ENCODE measurements around the gene IFT122. TPM values are rescaled to one million over a fixed set of nuclear protein-coding genes. Genes with fewer than 3 reads are reported as not detected.

IFT122 gene
- total and polyA plus RNA-seq, 2 of the 4 experiments (the other 2 are of a cell fraction) = 16.8 to 28.0 TPM

- H4K5ac ChIP-seq (ENCODE audit: low read depth, low read length) = peak within 1 kb of the TSS; percentile 51
- intact Hi-C loops (cut with micrococcal nuclease) = no loop called here
- DNase-seq = peak; percentile 88
- H3K4me2 ChIP-seq (ENCODE audit: low read depth, low read length) = peak within 1 kb of the TSS; percentile 88
- peak; percentile 99 for ATAC-seq (ENCODE audit: low read depth)
- peak within 1 kb of the TSS; percentile 46; the same call in 1 of the 2 replicates for H4K91ac ChIP-seq (ENCODE audit: insufficient read depth, low read depth, low read length)
- peak within 1 kb of the TSS; percentile 76 for H2AK9ac ChIP-seq (replicated peaks; ENCODE audit: low read depth, low read length, poor library complexity)
- H3K9me3 ChIP-seq (ENCODE audit: control insufficient read depth, insufficient read depth, low read length) = no peaks in the 10 kb centered on the region
- CTCF ChIA-PET = interaction anchor here (1.5 kb wide), 1 partner anchor 46 kb away, joined by 3 read pairs; no protein-coding TSS in a partner anchor
- H3K18ac ChIP-seq (ENCODE audit: low read depth, low read length) = no peak within 1 kb of the TSS
- peak within 1 kb of the TSS; percentile 93 for H2AFZ ChIP-seq (replicated peaks; ENCODE audit: low read length, poor library complexity)
- peak within 1 kb of the TSS; percentile 76 to 93 for H4K8ac ChIP-seq (ENCODE audit: low read depth in 2 of 2, low read length in 2 of 2)
- no peak within 1 kb of the TSS for H2BK5ac ChIP-seq (ENCODE audit: low read depth, low read length, poor library complexity, severe bottlenecking)
- peak within 1 kb of the TSS; percentile 79 for H3K14ac ChIP-seq (replicated peaks; ENCODE audit: low read depth, low read length)
- H2AK5ac ChIP-seq (ENCODE audit: low read depth, low read length) = peak within 1 kb of the TSS; percentile 76; the same call in 1 of the 2 replicates
- no peak within 1 kb of the TSS; the same call in 1 of the 2 replicates for H2BK20ac ChIP-seq (ENCODE audit: low read depth, low read length)
- POLR2A ChIA-PET (ENCODE audit: unreplicated experiment) = interaction anchor here (0.6 to 1.3 kb wide), 2 partner anchors 12 to 51 kb away, joined by 4 to 8 read pairs; partner anchors contain the start of genes IFT122 and MBD4
- H3K9ac ChIP-seq (ENCODE audit: low read depth, low read length) = peak within 1 kb of the TSS; percentile 15; the same call in 1 of the 2 replicates
- H2BK120ac ChIP-seq (ENCODE audit: low read depth, low read length) = peak within 1 kb of the TSS; percentile 10
- peaks cover 4% of the 10 kb centered on the region for H3K4me1 ChIP-seq (ENCODE audit: control insufficient read depth, insufficient read depth, low read length)
- peak within 1 kb of the TSS; percentile 49; the same call in 1 of the 2 replicates for H3K56ac ChIP-seq (ENCODE audit: extremely low read depth, insufficient read depth, low read length)
- peaks cover 17% of the 10 kb centered on the region for H3K36me3 ChIP-seq (ENCODE audit: control insufficient read depth, insufficient read depth, low read length)
- TF ChIP-seq RAD21 (IDR thresholded peaks at IDR 0.05; ENCODE audit: low read length) (no peak), USF2 (IDR thresholded peaks at IDR 0.05; ENCODE audit: low read depth, low read length) (peak; percentile 94), MAZ (IDR thresholded peaks at IDR 0.05; ENCODE audit: borderline replicate concordance, low read depth, low read length) (peak; percentile 53; the same call in 1 of the 2 replicates), RFX5 (IDR thresholded peaks at IDR 0.05; ENCODE audit: low read depth, low read length) (no peak)
- BruUV-seq (replicated peaks) = no TSS peak
- 2% methylated on average over 22 of the region's 42 CpGs; no CpG with 5 or more reads in 1 of the 2 experiments for WGBS, 2 experiments (ENCODE audit: extremely low coverage in 2 of 2, insufficient read length in 1 of 2)
- peaks cover 14% of the 10 kb centered on the region; the same call in 1 of the 2 replicates for H3K9me1 ChIP-seq (ENCODE audit: insufficient read depth, low read length)
- H3K79me1 ChIP-seq (ENCODE audit: low read depth in 1 of 2, low read length in 2 of 2) = peaks cover 5 to 7% of the 10 kb centered on the region in 2 experiments; a peak in 2 of 4 replicates
- no peaks in the 10 kb centered on the region for H4K20me1 ChIP-seq (ENCODE audit: insufficient read depth, low read length)
- H3K23ac ChIP-seq (ENCODE audit: low read depth, low read length) = peak within 1 kb of the TSS; percentile 32; the same call in 1 of the 2 replicates
- peak within 1 kb of the TSS; percentile 18; the same call in 1 of the 3 replicates for H2BK15ac ChIP-seq (ENCODE audit: low read depth, low read length)
- no peaks in the 10 kb centered on the region for H3K27me3 ChIP-seq (ENCODE audit: control insufficient read depth, insufficient read depth, low read length)
- dilution Hi-C loops (cut with HindIII; ENCODE audit: low sequenced_read_pairs, unreplicated experiment) = no loop called here
- peak within 1 kb of the TSS; percentile 47 for H3K4ac ChIP-seq (ENCODE audit: low read depth, low read length)
- H3K4me3 ChIP-seq (ENCODE audit: insufficient read depth, low read depth, low read length) = peak within 1 kb of the TSS; percentile 47
- peak within 1 kb of the TSS; percentile 42; the same call in 1 of the 2 replicates for H3K27ac ChIP-seq (ENCODE audit: insufficient read depth, low read length)
- in situ Hi-C loops (cut with MboI; ENCODE audit: low sequenced_read_pairs) = no loop called here
These were observed 11.5 kb upstream of the IFT122 start, which contains the start of gene EFCAB12 for GRCh38 chr3:129428376-129429079. EFCAB12 (minus strand) TSS chr3:129428636; CDS start chr3:129428488, 148 bp downstream.

All from IMR-90 (cell line).